ENCODE data around the gene DUSP15. TPM values are rescaled to one million over a fixed set of nuclear protein-coding genes. Genes with fewer than 3 reads are reported as not detected.

DUSP15 gene
- total and polyA plus RNA-seq, 2 of the 8 experiments (the other 6 are each of a cell fraction or from before 2014, with no cell fraction given), result 0.91 to 3.2 TPM

GRCh38 chr20:31910071-31910803 is 39.9 kb upstream of the DUSP15 start:
- Histone ChIP-seq H3K4me3 (ENCODE audit: extremely low read depth in 1 of 4, insufficient read depth in 2 of 4, low read depth in 3 of 4, low read length in 4 of 4) (no peak overlapping the region), H3K4me1 (replicated peaks in 1 of 4; ENCODE audit: control insufficient read depth in 3 of 4, insufficient read depth in 4 of 4, low read length in 3 of 4) (peaks cover 15 to 37% (median 29%) of the 10 kb centered on the region in 4 experiments), H2BK15ac (ENCODE audit: low read length) (peak overlapping the region; percentile 14; the same call in 1 of the 2 replicates), H3K4ac (replicated peaks; ENCODE audit: insufficient read length, low read depth, low read length) (no peak overlapping the region), H3K56ac (replicated peaks; ENCODE audit: insufficient read length, low read depth, low read length) (no peak overlapping the region), H2BK12ac (ENCODE audit: low read depth, low read length) (no peak overlapping the region), H2AK5ac (ENCODE audit: low read depth, low read length) (no peak overlapping the region), H2BK120ac (replicated peaks; ENCODE audit: low read depth, low read length) (no peak overlapping the region), H2BK5ac (ENCODE audit: low read depth, low read length) (no peak overlapping the region), H3K79me1 (ENCODE audit: low read depth, low read length) (no peaks in the 10 kb centered on the region), H3K23me2 (ENCODE audit: low read depth, low read length) (peaks cover 2% of the 10 kb centered on the region; the same call in 1 of the 2 replicates), H3K4me2 (ENCODE audit: insufficient read depth in 1 of 2, low read depth in 2 of 2, low read length in 2 of 2) (no peak overlapping the region; a peak in 1 of 4 replicates), H2BK20ac (ENCODE audit: low read length) (no peak overlapping the region), H4K5ac (ENCODE audit: insufficient read length, low read depth, low read length) (no peak overlapping the region), H3K27me3 (replicated peaks in 1 of 4; ENCODE audit: control insufficient read depth in 3 of 4, extremely low read depth in 1 of 4, insufficient read depth in 3 of 4, low read length in 3 of 4) (peaks cover 0 to 2% (median 0%) of the 10 kb centered on the region in 4 experiments; a peak in 1 of 7 replicates), H4K20me1 (replicated peaks in 1 of 2; ENCODE audit: control insufficient read depth in 1 of 2, insufficient read depth in 2 of 2, low read length in 2 of 2) (no peaks in the 10 kb centered on the region), H4K8ac (ENCODE audit: extremely low read depth, insufficient read depth, low read length) (no peak overlapping the region), H3K79me2 (ENCODE audit: control insufficient read depth in 1 of 2, insufficient read depth in 2 of 2, low read length in 2 of 2) (no peaks in the 10 kb centered on the region), H3K14ac (ENCODE audit: insufficient read length) (no peak overlapping the region), H4K91ac (replicated peaks; ENCODE audit: insufficient read length, low read length) (peak overlapping the region; percentile 20), H3K23ac (ENCODE audit: insufficient read length) (no peak overlapping the region), H3K18ac (ENCODE audit: extremely low read depth, low read length) (no peak overlapping the region), H3K9ac (replicated peaks in 1 of 4; ENCODE audit: extremely low read depth in 1 of 4, low read depth in 3 of 4, low read length in 3 of 4) (no peak overlapping the region), H3K9me3 (ENCODE audit: insufficient read depth in 2 of 2, low read depth in 1 of 2, low read length in 1 of 2) (no peaks in the 10 kb centered on the region), H3K36me3 (ENCODE audit: control insufficient read depth in 2 of 4, insufficient read depth in 4 of 4, low read length in 3 of 4) (no peaks in the 10 kb centered on the region), H3K27ac (ENCODE audit: low read depth, low read length) (no peak overlapping the region), H2AFZ (ENCODE audit: low read length) (peak overlapping the region; percentile 0; the same call in 1 of the 2 replicates)
- POLR2A ChIA-PET (ENCODE audit: partially characterized antibody), result interaction anchor here (0.8 to 2.0 kb wide), 2 partner anchors 10 to 11 kb away, joined by 4 to 9 read pairs; no protein-coding TSS in a partner anchor
- TF ChIP-seq HDAC2 (IDR thresholded peaks at IDR 0.05; ENCODE audit: borderline replicate concordance in 1 of 2, low read depth in 2 of 2, low read length in 2 of 2), result peak in 1 of 2 experiments; percentile 53; a peak in 1 of 4 replicates
- TF ChIP-seq CHD2 (IDR thresholded peaks at IDR 0.05; ENCODE audit: low read length), result no peak
- no peak for TF ChIP-seq SUZ12 (IDR thresholded peaks at IDR 0.05; ENCODE audit: low read length)
- no peak for TF ChIP-seq ZNF274 (IDR thresholded peaks at IDR 0.05; ENCODE audit: borderline replicate concordance, extremely low read depth, low read length)
- peak; percentile 87 for TF ChIP-seq KDM1A (IDR thresholded peaks at IDR 0.05; ENCODE audit: borderline replicate concordance, low read length)
- TF ChIP-seq, protein P1, sequence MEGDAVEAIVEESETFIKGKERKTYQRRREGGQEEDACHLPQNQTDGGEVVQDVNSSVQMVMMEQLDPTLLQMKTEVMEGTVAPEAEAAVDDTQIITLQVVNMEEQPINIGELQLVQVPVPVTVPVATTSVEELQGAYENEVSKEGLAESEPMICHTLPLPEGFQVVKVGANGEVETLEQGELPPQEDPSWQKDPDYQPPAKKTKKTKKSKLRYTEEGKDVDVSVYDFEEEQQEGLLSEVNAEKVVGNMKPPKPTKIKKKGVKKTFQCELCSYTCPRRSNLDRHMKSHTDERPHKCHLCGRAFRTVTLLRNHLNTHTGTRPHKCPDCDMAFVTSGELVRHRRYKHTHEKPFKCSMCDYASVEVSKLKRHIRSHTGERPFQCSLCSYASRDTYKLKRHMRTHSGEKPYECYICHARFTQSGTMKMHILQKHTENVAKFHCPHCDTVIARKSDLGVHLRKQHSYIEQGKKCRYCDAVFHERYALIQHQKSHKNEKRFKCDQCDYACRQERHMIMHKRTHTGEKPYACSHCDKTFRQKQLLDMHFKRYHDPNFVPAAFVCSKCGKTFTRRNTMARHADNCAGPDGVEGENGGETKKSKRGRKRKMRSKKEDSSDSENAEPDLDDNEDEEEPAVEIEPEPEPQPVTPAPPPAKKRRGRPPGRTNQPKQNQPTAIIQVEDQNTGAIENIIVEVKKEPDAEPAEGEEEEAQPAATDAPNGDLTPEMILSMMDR (IDR thresholded peaks at IDR 0.05; ENCODE audit: control extremely low read depth in 1 of 3, insufficient read depth in 1 of 3, low read depth in 1 of 3, low read length in 3 of 3), result no peak
- DNase-seq (ENCODE audit: low read depth in 1 of 2, low spot score in 2 of 2) (no peak), FAIRE-seq (no peak)
- 80% methylated on average over 4 of the region's 4 CpGs; no CpG with 5 or more reads in 1 of the 2 experiments for WGBS, 2 experiments (ENCODE audit: extremely low coverage in 1 of 2, insufficient coverage in 1 of 2, insufficient read length in 1 of 2, insufficient replicate concordance in 2 of 2, low coverage in 1 of 2, low lambda C conversion rate in 2 of 2, missing lambda C conversion rate in 1 of 2)
- CTCF ChIA-PET (ENCODE audit: partially characterized antibody), result interaction anchor here (0.7 to 3.2 kb wide), 7 partner anchors 24 to 87 kb away, joined by 3 to 18 read pairs (median 4); no protein-coding TSS in a partner anchor

All from H1 (cell line).